HG03060 (cell line): Measurements from ENCODE around the gene TNFRSF25.

Experiments
- ATAC-seq: cut with Tn5 transposase; IDR thresholded peaks from one replicate; pipeline ENCODE4 v1.9.1; 2021; ENCODE audit warnings: low read depth, moderate number of reproducible peaks; ENCODE audit not compliant: unreplicated experiment

The TNFRSF25 gene

GRCh38 chr1:6489383-6489765 lies 23.4 kb upstream of the TNFRSF25 start:
- ATAC-seq, result no peak

DNA sequence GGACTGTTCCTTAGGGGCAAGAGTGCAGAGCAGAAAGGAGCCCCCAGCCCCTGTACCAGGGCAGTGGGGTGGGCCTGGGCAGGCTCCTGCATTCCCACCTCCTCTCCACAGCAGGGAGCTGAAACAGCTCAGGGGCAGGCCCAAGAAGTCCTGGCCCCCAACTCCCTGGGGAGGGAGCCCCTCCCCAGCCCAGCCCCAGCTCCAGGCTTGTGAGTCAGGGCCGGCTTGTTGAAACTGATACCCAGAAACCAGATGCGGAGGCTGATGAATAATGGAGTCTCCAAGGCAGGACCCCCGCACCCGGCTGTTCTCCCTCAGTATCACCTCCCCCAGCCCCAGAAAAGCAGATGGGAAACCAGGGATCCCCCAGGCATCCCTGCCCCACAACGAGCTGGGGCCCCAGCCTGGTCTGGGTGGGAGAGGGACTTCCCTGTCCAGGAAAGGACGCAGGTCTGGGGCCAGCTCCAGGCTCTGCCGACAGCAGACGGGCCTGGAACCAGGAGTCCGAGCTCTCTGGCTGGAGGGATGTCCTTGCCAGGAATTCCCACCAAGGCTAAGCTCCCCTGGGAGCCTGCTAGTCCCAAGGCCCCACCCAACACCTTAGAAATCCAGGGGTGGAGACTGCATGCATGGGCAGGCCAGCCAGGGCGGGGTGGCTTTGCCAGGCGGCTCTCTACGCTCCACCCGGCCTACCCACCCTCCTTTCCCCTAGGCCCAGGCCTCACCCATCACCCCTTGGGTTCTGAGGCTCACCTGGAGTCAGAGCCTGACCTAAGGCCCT lies 22.8 kb upstream of the TNFRSF25 start:
- ATAC-seq, result no peak

DNA sequence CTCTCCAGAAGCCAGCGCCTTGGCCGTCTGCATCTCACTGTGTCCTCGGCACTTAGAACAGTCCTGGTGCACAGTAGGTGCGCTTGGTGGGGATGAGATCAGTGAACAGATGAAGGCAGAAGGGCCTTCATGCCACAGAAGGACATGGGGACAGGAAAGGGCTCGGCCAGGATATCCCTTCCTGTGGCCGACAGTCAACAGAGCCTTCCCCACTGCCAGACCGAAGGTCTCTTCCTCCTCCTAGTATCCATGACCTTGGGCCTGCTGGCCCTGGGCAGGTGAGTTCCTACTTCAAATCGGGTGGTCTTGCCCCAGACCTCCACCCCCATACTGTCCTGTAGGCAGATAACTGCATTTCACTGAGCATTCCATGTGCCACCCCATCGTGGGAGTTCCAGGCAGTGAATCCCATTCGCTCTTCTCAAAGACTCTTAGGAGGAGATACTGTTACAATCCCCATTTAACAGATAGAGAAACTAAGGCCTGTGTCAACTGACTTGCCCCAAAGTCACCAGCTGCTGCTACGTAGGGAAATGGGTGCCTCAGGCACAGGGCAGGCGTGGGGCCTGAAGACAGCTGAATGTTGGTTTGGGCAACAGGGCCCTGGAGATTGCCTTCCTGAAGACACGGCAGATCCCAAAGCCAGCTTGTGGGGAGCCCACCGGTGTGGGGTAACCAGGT lies 22.0 kb upstream of the TNFRSF25 start:
- no peak for ATAC-seq

GRCh38 chr1:6486433-6487011 lies 20.5 kb upstream of the TNFRSF25 start:
- no peak for ATAC-seq

DNA sequence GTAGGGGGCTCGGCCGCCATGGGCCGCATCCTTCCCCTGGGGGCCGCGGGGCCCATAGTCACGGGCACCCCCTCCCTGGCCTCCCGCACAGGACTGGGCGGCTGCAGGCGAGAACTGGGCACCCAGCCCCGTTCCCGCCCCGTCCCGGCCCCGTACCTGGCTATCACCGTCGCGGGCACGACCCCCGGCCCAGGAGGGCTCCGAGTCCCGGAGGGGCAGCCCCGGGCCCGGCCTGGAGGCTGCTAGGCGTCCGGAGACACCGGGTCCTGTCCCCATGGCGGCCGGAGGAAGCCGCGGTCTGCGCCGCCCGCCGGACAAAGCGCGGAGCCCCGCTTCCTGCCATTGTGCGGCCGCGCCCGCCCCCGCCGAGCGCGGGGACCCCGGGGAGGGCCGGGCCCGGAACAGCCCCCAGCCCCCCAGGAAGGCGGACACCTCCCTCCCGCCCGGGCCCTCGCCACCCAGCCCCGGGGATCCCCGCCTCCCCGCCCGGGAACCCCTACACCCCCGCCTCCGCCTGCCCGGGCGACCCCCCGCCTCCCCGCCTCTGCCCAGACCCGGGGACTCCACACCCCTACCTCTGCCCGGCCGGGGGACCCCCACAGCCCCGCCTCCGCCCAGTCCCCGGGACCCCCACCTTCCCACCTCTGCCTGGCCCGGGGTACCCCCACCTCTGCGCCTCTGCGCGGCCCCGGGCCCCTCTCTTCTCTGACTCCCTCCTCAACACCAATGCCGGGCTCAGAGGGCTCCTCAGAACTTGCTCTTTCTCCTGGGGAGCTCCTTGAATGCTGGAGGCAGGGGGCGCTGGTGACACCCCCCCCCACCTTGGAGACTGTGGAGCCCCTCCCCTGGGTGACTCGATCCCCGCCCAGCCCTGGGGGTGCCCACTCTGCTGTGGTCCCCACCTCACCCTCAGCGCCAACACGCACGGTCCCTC lies 19.5 kb upstream of the TNFRSF25 start:
- no peak for ATAC-seq

DNA sequence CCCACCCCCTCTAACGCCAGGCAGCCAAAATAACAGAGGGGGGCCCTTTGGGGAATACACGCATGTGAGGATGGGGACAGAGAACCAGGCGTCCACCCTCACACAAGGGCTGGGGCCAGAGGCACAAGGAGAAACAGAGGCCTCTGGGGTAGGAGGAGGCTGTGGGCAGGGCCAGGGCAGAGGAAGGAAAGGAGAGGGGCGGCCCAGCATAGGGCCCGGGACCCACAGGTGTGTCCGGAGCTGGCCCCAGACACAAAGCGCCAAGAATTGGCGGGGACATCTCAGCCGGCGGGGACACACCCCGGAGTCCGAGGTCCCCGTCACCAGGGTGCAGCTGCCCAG lies 18.8 kb upstream of the TNFRSF25 start:
- no peak for ATAC-seq

GRCh38 chr1:6483761-6484117 lies 17.8 kb upstream of the TNFRSF25 start:
- no peak for ATAC-seq

DNA sequence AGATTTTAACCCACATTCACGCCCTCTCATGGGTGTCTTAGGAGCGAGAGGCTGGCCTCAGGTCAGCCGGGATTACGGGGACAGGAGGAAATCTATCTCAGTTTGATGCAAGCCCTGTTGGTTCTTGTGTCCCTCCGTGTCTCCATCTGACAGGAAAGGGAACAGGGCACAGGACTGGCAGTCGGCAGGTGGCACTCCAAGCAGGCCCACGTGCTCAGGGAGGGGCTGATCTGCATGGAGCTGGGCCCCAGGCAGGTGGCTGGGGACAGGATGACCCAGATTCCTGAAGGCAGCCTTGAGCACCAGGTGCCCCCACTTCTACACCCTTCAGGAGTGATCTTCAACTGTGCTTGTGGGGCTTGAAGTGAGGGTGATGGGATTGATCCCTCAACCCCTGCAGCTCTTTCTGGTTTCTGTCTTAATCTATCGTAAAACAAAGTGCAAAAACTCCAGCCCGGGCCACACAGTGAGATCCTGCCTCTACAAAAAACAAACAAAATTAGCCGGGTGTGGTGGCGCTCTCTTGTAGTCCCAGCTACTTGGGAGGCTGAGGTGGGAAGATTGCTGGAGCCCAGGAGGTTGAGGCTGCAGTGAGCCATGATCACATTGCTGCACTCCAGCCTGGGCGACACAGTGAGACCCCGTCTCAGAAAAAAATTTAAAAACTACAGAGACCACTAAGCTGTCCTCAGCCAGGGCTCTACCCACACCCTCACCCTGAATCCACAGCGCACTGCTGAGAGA lies 17.2 kb upstream of the TNFRSF25 start:
- ATAC-seq, result no peak

GRCh38 chr1:6481820-6482219 lies 15.8 kb upstream of the TNFRSF25 start:
- ATAC-seq, result no peak

DNA sequence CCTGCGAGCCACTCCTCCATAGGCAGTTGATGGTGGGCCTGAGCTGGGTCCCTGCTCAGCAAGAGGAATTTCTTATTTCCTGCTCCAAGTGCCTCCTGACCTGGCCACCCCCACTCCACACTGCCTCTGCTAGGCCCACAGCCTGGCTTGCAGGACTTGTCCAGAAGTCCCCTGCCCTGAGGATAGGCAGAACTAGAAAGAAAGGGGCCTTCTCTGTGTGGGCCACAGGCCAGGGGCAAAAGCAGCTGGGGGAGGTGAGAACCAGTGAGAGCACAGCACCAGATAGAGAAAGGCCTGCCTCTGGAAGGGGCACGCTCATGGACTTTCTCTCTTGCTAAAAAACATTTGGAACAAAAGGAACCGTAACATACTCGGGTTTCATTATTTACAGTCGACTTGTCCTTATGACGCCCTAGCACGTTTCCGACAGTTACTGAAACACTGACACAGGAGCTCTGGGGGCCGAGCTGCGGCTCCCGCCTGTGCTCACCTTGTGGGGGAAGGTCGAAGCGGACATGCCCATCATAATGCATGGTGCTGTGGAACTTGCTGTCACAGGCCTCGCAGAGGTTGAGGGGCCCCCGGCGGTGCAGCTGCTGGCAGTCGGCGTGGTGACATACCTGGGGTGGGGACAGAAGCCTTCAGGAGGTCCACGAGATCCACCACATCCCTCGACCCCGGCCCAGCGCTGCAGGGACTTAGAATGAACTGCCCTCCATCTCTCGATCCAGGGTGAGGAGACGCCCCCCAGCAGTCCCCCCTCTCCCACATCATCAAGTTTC lies 11.3 kb upstream of the TNFRSF25 start:
- no peak for ATAC-seq

GRCh38 chr1:6476483-6476882 lies 10.5 kb upstream of the TNFRSF25 start:
- ATAC-seq, result no peak

GRCh38 chr1:6475381-6476133 lies 9.6 kb upstream of the TNFRSF25 start:
- no peak for ATAC-seq

DNA sequence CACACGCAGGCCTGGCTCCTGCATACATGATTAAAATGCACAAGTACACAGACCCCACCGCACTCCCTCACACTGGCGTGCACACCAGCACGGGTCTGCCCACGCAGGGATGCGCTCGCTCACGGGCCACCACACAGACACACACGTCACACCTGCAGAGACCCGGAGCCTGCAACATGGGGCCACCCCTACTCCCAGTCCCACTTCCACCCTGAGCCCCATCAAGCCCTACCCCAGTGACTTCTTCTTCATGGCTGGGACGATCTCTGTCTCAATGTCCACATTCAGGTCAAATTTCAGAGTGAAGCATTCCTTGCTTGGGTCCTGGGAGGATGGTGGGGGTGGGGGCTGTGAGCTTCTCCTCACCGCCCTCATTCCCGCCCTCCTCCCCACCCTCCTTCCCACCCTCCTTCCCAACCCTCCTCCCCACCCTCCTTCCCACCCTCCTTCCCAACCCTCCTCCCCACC lies 8.9 kb upstream of the TNFRSF25 start:
- ATAC-seq, result no peak

GRCh38 chr1:6473974-6474814 lies 8.2 kb upstream of the TNFRSF25 start:
- no peak for ATAC-seq

DNA sequence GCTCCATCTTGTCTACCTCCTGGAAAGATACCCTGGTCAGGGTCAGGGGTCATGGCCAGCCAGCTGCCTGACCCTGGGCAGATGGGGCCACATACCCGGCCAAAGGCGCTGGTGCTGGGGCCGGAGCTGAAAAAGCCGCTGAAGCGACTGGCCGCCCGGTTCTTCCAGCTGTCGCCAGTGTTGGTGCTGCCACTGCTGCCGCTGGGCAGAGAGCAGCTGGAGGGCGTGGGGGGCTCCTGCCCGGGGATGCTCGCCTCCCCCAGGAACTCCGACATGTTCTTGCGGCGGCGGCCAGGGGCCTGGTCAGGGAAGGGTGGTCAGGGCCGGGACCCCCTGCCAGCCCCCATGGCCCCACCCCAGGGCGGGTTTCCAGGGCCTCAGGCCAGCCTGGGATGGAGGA lies 7.2 kb upstream of the TNFRSF25 start:
- no peak for ATAC-seq

GRCh38 chr1:6472391-6472790 lies 6.4 kb upstream of the TNFRSF25 start:
- ATAC-seq, result no peak

DNA sequence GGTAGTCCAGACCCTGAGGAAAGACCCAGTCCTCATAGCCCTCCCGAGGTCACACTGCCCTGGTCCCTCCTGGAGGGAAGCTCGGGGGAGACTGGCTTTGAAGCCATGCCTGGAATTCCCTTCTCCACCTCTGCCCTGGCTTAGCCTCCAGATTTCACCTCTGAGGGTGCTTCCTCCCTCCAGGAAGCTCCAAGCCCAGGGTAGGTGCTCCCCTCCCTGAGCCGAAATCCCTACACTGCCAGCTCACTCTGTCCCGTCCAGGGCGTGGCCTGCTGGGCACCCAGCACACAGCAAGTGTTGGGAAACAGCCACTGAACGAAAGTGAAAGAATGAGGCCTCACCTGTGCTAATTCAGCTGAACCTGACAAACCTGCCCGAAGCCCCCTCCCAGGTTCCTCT lies 6.0 kb upstream of the TNFRSF25 start:
- ATAC-seq, result no peak
